HG02642 (cell line): ENCODE data around the gene TEKT5.
"Not testable (repeated sequence)": the region's sequence is repeated elsewhere in the genome, so short reads cannot be mapped to it uniquely, and the experiment has no call there.

Source experiments
- ATAC-seq: cut with Tn5 transposase; IDR thresholded peaks from one replicate; pipeline ENCODE4 v1.9.1; 2021; ENCODE audit warnings: mild to moderate bottlenecking; ENCODE audit not compliant: unreplicated experiment, poor library complexity

Gene TEKT5

GRCh38 chr16:10638101-10638500 is 56.6 kb downstream of the TEKT5 start:
- ATAC-seq = no peak

GRCh38 chr16:10637337-10638037 is 57.2 kb downstream of the TEKT5 start:
- no peak for ATAC-seq

- ATAC-seq = no peak
Measured at GRCh38 chr16:10635365-10636021, 59.2 kb downstream of the TEKT5 start.

- ATAC-seq = not testable (repeated sequence)
Measured at GRCh38 chr16:10633429-10633828, 61.3 kb downstream of the TEKT5 start.

- ATAC-seq = no peak
Measured at GRCh38 chr16:10631886-10632285, 62.8 kb downstream of the TEKT5 start.

- no peak for ATAC-seq
Measured at GRCh38 chr16:10629592-10629963, 65.2 kb downstream of the TEKT5 start.

GRCh38 chr16:10625595-10626357 is 69.0 kb downstream of the TEKT5 start:
- no peak for ATAC-seq

- ATAC-seq = no peak
Measured at GRCh38 chr16:10624527-10624926, 70.2 kb downstream of the TEKT5 start.

- no peak for ATAC-seq
Measured at GRCh38 chr16:10623059-10623458, 71.7 kb downstream of the TEKT5 start.

GRCh38 chr16:10622036-10622921 is 72.5 kb downstream of the TEKT5 start:
- ATAC-seq = no peak

GRCh38 chr16:10621216-10621949 is 73.3 kb downstream of the TEKT5 start:
- ATAC-seq = not testable (repeated sequence)

- no peak for ATAC-seq
Measured at GRCh38 chr16:10620120-10620519, 74.6 kb downstream of the TEKT5 start.

- ATAC-seq = no peak
Measured at GRCh38 chr16:10619271-10619849, 75.4 kb downstream of the TEKT5 start.

- no peak for ATAC-seq
Measured at GRCh38 chr16:10618710-10619209, 76.0 kb downstream of the TEKT5 start.

- ATAC-seq = no peak
Measured at GRCh38 chr16:10617662-10618420, 76.9 kb downstream of the TEKT5 start.

- no peak for ATAC-seq
Measured at GRCh38 chr16:10616756-10617640, 77.7 kb downstream of the TEKT5 start.

GRCh38 chr16:10616419-10616755 is 78.3 kb downstream of the TEKT5 start:
- no peak for ATAC-seq

- ATAC-seq = no peak
Measured at GRCh38 chr16:10614685-10615084, 80.0 kb downstream of the TEKT5 start.
